Endothelial cell of umbilical vein (primary cell): ENCODE results near the gene B3GNT3. TPM values are rescaled to one million over a fixed set of nuclear protein-coding genes. Genes with fewer than 3 reads are reported as not detected.

ENCODE experiments used
- BruUV-seq: library from RNA; stranded (reverse); fragments of 400-500 nt; replicated peaks from 2 replicates; lab custom pipeline; 2021; lab: Mats Ljungman, UMichigan
- CTCF ChIA-PET: fragments of 300-600, 350-600 bp; sonication (Branson Sonifier 250); formaldehyde crosslinking; loops from one replicate; lab custom pipeline; 2021; ENCODE audit warnings: antibody characterized with exemption, inconsistent platforms; lab: Charles Lee
- POLR2A ChIA-PET: fragments of 300-600, 350-600 bp; sonication (Branson Sonifier 250); formaldehyde crosslinking; loops from one replicate; lab custom pipeline; 2021; ENCODE audit warnings: antibody characterized with exemption, inconsistent platforms; lab: Charles Lee
- DNase-seq: peaks from one replicate; pipeline ENCODE4 v3.0.0-alpha.2; 2011; ENCODE audit warnings: low read depth, low spot score
- FAIRE-seq: peaks from 2 replicates; lab custom pipeline; 2011; peaks lifted over from hg19 to GRCh38; lab: Jason Lieb, UNC
- H2AFZ ChIP-seq: 2 replicates; pipeline ENCODE4 v1.6.0; 2012; ENCODE audit warnings: low read depth, low read length, control low read depth, inconsistent platforms
- H3K27ac ChIP-seq: 2 replicates; pipeline ENCODE4 v1.5.1; 2011; ENCODE audit warnings: low read depth, mild to moderate bottlenecking, control low read depth, low read length, moderate library complexity; ENCODE audit not compliant: insufficient read depth
- H3K27me3 ChIP-seq, 2 experiments: 2 replicates each; pipeline versions ENCODE4 v1.6.0 to v1.6.1; 2011; ENCODE audit warnings: low read length in 2 of 2, mixed read lengths in 1 of 2; ENCODE audit not compliant: control insufficient read depth in 2 of 2, insufficient read depth in 2 of 2
- H3K36me3 ChIP-seq, 2 experiments: 2 replicates in 1 of 2; 3 replicates in 1 of 2; pipeline ENCODE4 v1.5.1; 2011; ENCODE audit warnings: low read length in 2 of 2, mild to moderate bottlenecking in 1 of 2, moderate library complexity in 1 of 2; ENCODE audit not compliant: control insufficient read depth in 2 of 2, insufficient read depth in 2 of 2; ENCODE audit errors: extremely low read depth in 1 of 2
- H3K4me1 ChIP-seq: 3 replicates; pipeline ENCODE4 v1.5.1; 2011; ENCODE audit warnings: mild to moderate bottlenecking, low read length; ENCODE audit not compliant: control insufficient read depth, insufficient read depth; ENCODE audit errors: extremely low read depth
- H3K4me2 ChIP-seq: 2 replicates; pipeline ENCODE4 v1.6.1; 2011; ENCODE audit warnings: low read length, control low read depth, mixed read lengths; ENCODE audit not compliant: insufficient read depth
- H3K4me3 ChIP-seq, 3 experiments: fragments of 200-600 bp in 1 of 3; sonication (generic), shearing (Covaris generic) in 1 of 3; replicated peaks in 1 of 3; 2 replicates each; pipeline ENCODE4 v1.5.1; 2011 to 2016; ENCODE audit warnings: control low read depth in 3 of 3, low read length in 3 of 3, mild to moderate bottlenecking in 2 of 3, inconsistent platforms in 1 of 3, low read depth in 1 of 3, moderate library complexity in 1 of 3; ENCODE audit not compliant: insufficient read depth in 1 of 3
- H3K79me2 ChIP-seq: 2 replicates; pipeline ENCODE4 v1.6.0; 2012; ENCODE audit warnings: low read length, inconsistent platforms; ENCODE audit not compliant: control insufficient read depth, insufficient read depth
- H3K9ac ChIP-seq: replicated peaks from 2 replicates; pipeline ENCODE3; 2011; ENCODE audit warnings: low read length, control low read depth; ENCODE audit not compliant: insufficient read depth; ENCODE audit errors: extremely low read depth
- H3K9me1 ChIP-seq: replicated peaks from 3 replicates; pipeline ENCODE4 v1.6.0; 2011; ENCODE audit warnings: mild to moderate bottlenecking, low read length; ENCODE audit not compliant: control insufficient read depth, insufficient read depth; ENCODE audit errors: extremely low read depth
- H3K9me3 ChIP-seq: replicated peaks from 2 replicates; pipeline ENCODE4 v1.5.1; 2012; ENCODE audit warnings: low read length, inconsistent platforms; ENCODE audit not compliant: control insufficient read depth, insufficient read depth
- H4K20me1 ChIP-seq: replicated peaks from 2 replicates; pipeline ENCODE3; 2011; ENCODE audit warnings: mild to moderate bottlenecking, low read length; ENCODE audit not compliant: control insufficient read depth, insufficient read depth; ENCODE audit errors: extremely low read depth
- CTCF ChIP-seq, 2 donors: IDR thresholded peaks; 1 replicate in 1 of 2; 2 replicates in 1 of 2; pipeline ENCODE4 v1.5.1; 2011; ENCODE audit warnings: low read length in 2 of 2, mild to moderate bottlenecking in 2 of 2, moderate library complexity in 2 of 2, control low read depth in 1 of 2, inconsistent platforms in 1 of 2, low read depth in 1 of 2; ENCODE audit not compliant: insufficient read depth in 1 of 2; ENCODE audit errors: extremely low read depth in 1 of 2
- FOS ChIP-seq: IDR thresholded peaks from 2 replicates; pipeline ENCODE4 v1.6.1; 2011; ENCODE audit warnings: mild to moderate bottlenecking, low read length, moderate library complexity, borderline replicate concordance; ENCODE audit not compliant: insufficient read depth
- GATA2 ChIP-seq: IDR thresholded peaks from 2 replicates; pipeline ENCODE4 v1.7.0; 2011; ENCODE audit warnings: low read depth, mild to moderate bottlenecking, moderate library complexity, mixed read lengths, low read length; ENCODE audit not compliant: insufficient read length, insufficient read depth
- MAX ChIP-seq: IDR thresholded peaks from 2 replicates; pipeline ENCODE4 v1.6.1; 2011; ENCODE audit not compliant: insufficient read depth, insufficient read length
- MYC ChIP-seq: IDR thresholded peaks from one replicate; pipeline ENCODE4 v1.6.1; 2011; ENCODE audit warnings: mild to moderate bottlenecking, low read depth, low read length
- POLR2A ChIP-seq: IDR thresholded peaks from 2 replicates; pipeline ENCODE4 v1.6.1; 2012; ENCODE audit warnings: low read depth, mild to moderate bottlenecking, control low read depth, low read length
- POLR2AphosphoS5 ChIP-seq: IDR thresholded peaks from 2 replicates; pipeline ENCODE4 v1.6.1; 2012; ENCODE audit warnings: low read depth, mild to moderate bottlenecking, control low read depth, low read length, moderate library complexity; ENCODE audit not compliant: insufficient read depth
- dilution Hi-C: fragments of 300-500 bp; cut with MboI; formaldehyde crosslinking; loops from one replicate; pipeline ENCODE4 v1.15.0; 2019; ENCODE audit warnings: low sequenced_read_pairs; ENCODE audit not compliant: extremely low pct_ligation_motif_present
- intact Hi-C: fragments of 100-400 bp; cut with micrococcal nuclease; formaldehyde crosslinking; loops from one replicate; pipeline ENCODE4 v1.10.0; 2022
- polyA plus RNA-seq, 4 experiments: library from polyadenylated mRNA; depleted of rRNA in 3 of 4; stranded (reverse) in 3 of 4; unstranded in 1 of 4; fragments of >200 nt; gene quantifications; 2 replicates each; pipeline versions ENCODE4 v1.2.1 to v1.2.3, GENCODE V29; 2011 to 2012; ENCODE audit warnings: missing spikeins in 1 of 4
- total RNA-seq: library from RNA; stranded (reverse); gene quantifications from 2 replicates; pipeline ENCODE4 v1.2.3, GENCODE V29; 2021

Gene B3GNT3
- total and polyA plus RNA-seq, 2 donors (not counting 3 experiments of a cell fraction or from before 2014, with no cell fraction given) = 0.10 TPM; not detected in 1

- Histone ChIP-seq H3K9me1 (no peaks in the 10 kb centered on the region), H3K27me3 (no peaks in the 10 kb centered on the region), H3K36me3 (no peaks in the 10 kb centered on the region), H3K9ac (no peak overlapping the region), H3K4me1 (peaks cover 9% of the 10 kb centered on the region), H3K27ac (no peak overlapping the region), H3K4me3 (no peak overlapping the region), H2AFZ (no peak overlapping the region), H3K79me2 (no peaks in the 10 kb centered on the region), H3K9me3 (no peaks in the 10 kb centered on the region), H4K20me1 (no peaks in the 10 kb centered on the region), H3K4me2 (no peak overlapping the region)
- dilution Hi-C loops = no loop called here
- FAIRE-seq (no peak), DNase-seq (no peak)
- intact Hi-C loops = no loop called here
- ChIA-PET POLR2A (no interaction called here), CTCF (interaction anchor here (0.8 kb wide), 1 partner anchor 11 kb away, joined by 4 read pairs; no protein-coding TSS in a partner anchor)
- TF ChIP-seq MAX (no peak), MYC (no peak), POLR2AphosphoS5 (no peak), GATA2 (no peak), FOS (no peak)
- BruUV-seq = no TSS peak
Measured at GRCh38 chr19:17837972-17838371, 43.0 kb downstream of the B3GNT3 start.

- H3K4me2 ChIP-seq = no peak overlapping the region
- H3K9me1 ChIP-seq = no peaks in the 10 kb centered on the region
- no peak overlapping the region for H3K27ac ChIP-seq
- H2AFZ ChIP-seq = no peak overlapping the region
- CTCF ChIA-PET = interaction anchor here (1.7 kb wide), 1 partner anchor 15 kb away, joined by 5 read pairs; no protein-coding TSS in a partner anchor
- H3K4me3 ChIP-seq = no peak overlapping the region
- intact Hi-C loops = no loop called here
- H3K4me1 ChIP-seq = peaks cover 9% of the 10 kb centered on the region
- DNase-seq = no peak
- no peak for FAIRE-seq
- TF ChIP-seq CTCF (IDR thresholded peaks at IDR 0.05; ENCODE audit: extremely low read depth in 1 of 2, insufficient read depth in 1 of 2, low read depth in 1 of 2, low read length in 2 of 2) (no peak), POLR2A (no peak), FOS (no peak)
- BruUV-seq = no TSS peak
- no peaks in the 10 kb centered on the region for H3K9me3 ChIP-seq
- no peak overlapping the region for H3K9ac ChIP-seq
- H3K27me3 ChIP-seq = no peaks in the 10 kb centered on the region
- dilution Hi-C loops = no loop called here
- no peaks in the 10 kb centered on the region for H3K36me3 ChIP-seq
- no peaks in the 10 kb centered on the region for H4K20me1 ChIP-seq
- POLR2A ChIA-PET = no interaction called here
- no peaks in the 10 kb centered on the region for H3K79me2 ChIP-seq
Measured at GRCh38 chr19:17840019-17840418, 45.1 kb downstream of the B3GNT3 start.
